Measurements from ENCODE around the gene POLR2L. TPM values are rescaled to one million over a fixed set of nuclear protein-coding genes. Genes with fewer than 3 reads are reported as not detected.

Gene POLR2L
- total and polyA plus RNA-seq, 2 of the 13 experiments (the other 11 are each of a cell fraction or from before 2014, with no cell fraction given), result 104 to 114 TPM

GRCh38 chr11:827146-827896 lies 15.0 kb downstream of the POLR2L start:
- Histone ChIP-seq H3K9ac (ENCODE audit: insufficient read depth, low read depth, low read length) (peak overlapping the region; percentile 74), H3K36me3 (replicated peaks in 1 of 2; ENCODE audit: control insufficient read depth in 1 of 2, insufficient read depth in 2 of 2, low read length in 2 of 2) (peaks cover 4 to 14% of the 10 kb centered on the region in 2 experiments; a peak in 3 of 5 replicates), H3K9me3 (ENCODE audit: low read length) (no peaks in the 10 kb centered on the region), H3K4me2 (ENCODE audit: low read depth, low read length) (peak overlapping the region; percentile 91), H3K4me1 (ENCODE audit: insufficient read depth, low read length) (peaks cover 68% of the 10 kb centered on the region), H2AFZ (ENCODE audit: low read length) (no peak overlapping the region), H3K79me2 (ENCODE audit: insufficient read depth, low read length) (no peaks in the 10 kb centered on the region), H3K27me3 (ENCODE audit: control insufficient read depth in 1 of 2, insufficient read depth in 2 of 2, low read length in 2 of 2) (no peaks in the 10 kb centered on the region), H4K20me1 (ENCODE audit: insufficient read depth, low read length) (no peaks in the 10 kb centered on the region), H3K4me3 (replicated peaks in 1 of 3; ENCODE audit: insufficient read depth in 1 of 3, low read depth in 2 of 3, low read length in 3 of 3) (peak overlapping the region; percentile 69 to 83 (median 80)), H3K27ac (ENCODE audit: extremely low read length, insufficient read depth, low read length) (peak overlapping the region; percentile 77)
- peak; percentile 47 for DNase-seq (ENCODE audit: low spot score)
- TSS peak; percentile 55 for BruUV-seq (replicated peaks)
- intact Hi-C loops (cut with micrococcal nuclease; ENCODE audit: unreplicated experiment) (no loop called here), in situ Hi-C loops (cut with HindIII; ENCODE audit: extremely low pct_ligation_motif_present, low pct_unique_long_range_greater_than_20kb) (no loop called here)
- ATAC-seq, result peak; percentile 51
- ChIA-PET POLR2A (interaction anchor here (1.8 to 16.1 kb wide), 4 partner anchors 8 to 28 kb away, joined by 4 to 264 read pairs (median 75); partner anchors contain the start of genes PNPLA2, POLR2L, RPLP2 and TSPAN4), CTCF (ENCODE audit: low intra/inter-chr PET ratio, low total read pairs) (no interaction called here)
- WGBS (ENCODE audit: low lambda C conversion rate), result under 1% methylated on average over 18 of the region's 66 CpGs
- no peak for FAIRE-seq
- TF ChIP-seq ZBTB46 (CRISPR knock-in tag; IDR thresholded peaks at IDR 0.05; ENCODE audit: borderline replicate concordance) (peak; percentile 69; the same call in 1 of the 2 replicates), CREBL2 (CRISPR knock-in tag; IDR thresholded peaks at IDR 0.05; ENCODE audit: borderline replicate concordance) (no peak), ZNF773 (CRISPR knock-in tag; IDR thresholded peaks at IDR 0.05; ENCODE audit: borderline replicate concordance) (peak; percentile 43; the same call in 1 of the 2 replicates), SMARCE1 (IDR thresholded peaks at IDR 0.05; ENCODE audit: borderline replicate concordance) (no peak), HHEX (CRISPR knock-in tag; IDR thresholded peaks at IDR 0.05) (no peak), HNRNPLL (IDR thresholded peaks at IDR 0.05; ENCODE audit: low read depth, low read length, poor library complexity, severe bottlenecking) (peak; percentile 83), ETV6 (CRISPR knock-in tag; conservative IDR thresholded peaks at IDR 0.05) (no peak), GATAD1 (CRISPR knock-in tag; IDR thresholded peaks at IDR 0.05) (peak; percentile 68; the same call in 1 of the 2 replicates), FOXO1 (CRISPR knock-in tag; IDR thresholded peaks at IDR 0.05) (peak; percentile 33; the same call in 1 of the 2 replicates), ZNF572 (CRISPR knock-in tag; IDR thresholded peaks at IDR 0.05) (0 out of 2 replicates have a peak, but pooled peaks have one; percentile 80)
- TF ChIP-seq, protein P1, sequence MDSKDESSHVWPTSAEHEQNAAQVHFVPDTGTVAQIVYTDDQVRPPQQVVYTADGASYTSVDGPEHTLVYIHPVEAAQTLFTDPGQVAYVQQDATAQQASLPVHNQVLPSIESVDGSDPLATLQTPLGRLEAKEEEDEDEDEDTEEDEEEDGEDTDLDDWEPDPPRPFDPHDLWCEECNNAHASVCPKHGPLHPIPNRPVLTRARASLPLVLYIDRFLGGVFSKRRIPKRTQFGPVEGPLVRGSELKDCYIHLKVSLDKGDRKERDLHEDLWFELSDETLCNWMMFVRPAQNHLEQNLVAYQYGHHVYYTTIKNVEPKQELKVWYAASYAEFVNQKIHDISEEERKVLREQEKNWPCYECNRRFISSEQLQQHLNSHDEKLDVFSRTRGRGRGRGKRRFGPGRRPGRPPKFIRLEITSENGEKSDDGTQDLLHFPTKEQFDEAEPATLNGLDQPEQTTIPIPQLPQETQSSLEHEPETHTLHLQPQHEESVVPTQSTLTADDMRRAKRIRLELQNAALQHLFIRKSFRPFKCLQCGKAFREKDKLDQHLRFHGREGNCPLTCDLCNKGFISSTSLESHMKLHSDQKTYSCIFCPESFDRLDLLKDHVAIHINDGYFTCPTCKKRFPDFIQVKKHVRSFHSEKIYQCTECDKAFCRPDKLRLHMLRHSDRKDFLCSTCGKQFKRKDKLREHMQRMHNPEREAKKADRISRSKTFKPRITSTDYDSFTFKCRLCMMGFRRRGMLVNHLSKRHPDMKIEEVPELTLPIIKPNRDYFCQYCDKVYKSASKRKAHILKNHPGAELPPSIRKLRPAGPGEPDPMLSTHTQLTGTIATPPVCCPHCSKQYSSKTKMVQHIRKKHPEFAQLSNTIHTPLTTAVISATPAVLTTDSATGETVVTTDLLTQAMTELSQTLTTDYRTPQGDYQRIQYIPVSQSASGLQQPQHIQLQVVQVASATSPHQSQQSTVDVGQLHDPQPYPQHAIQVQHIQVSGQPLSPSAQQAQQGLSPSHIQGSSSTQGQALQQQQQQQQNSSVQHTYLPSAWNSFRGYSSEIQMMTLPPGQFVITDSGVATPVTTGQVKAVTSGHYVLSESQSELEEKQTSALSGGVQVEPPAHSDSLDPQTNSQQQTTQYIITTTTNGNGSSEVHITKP (CRISPR knock-in tag; IDR thresholded peaks at IDR 0.05; ENCODE audit: low read depth), result peak; percentile 53; the same call in 1 of the 2 replicates
- TF ChIP-seq, protein P2, sequence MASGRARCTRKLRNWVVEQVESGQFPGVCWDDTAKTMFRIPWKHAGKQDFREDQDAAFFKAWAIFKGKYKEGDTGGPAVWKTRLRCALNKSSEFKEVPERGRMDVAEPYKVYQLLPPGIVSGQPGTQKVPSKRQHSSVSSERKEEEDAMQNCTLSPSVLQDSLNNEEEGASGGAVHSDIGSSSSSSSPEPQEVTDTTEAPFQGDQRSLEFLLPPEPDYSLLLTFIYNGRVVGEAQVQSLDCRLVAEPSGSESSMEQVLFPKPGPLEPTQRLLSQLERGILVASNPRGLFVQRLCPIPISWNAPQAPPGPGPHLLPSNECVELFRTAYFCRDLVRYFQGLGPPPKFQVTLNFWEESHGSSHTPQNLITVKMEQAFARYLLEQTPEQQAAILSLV (CRISPR knock-in tag; IDR thresholded peaks at IDR 0.05; ENCODE audit: borderline replicate concordance), result 0 out of 2 replicates have a peak, but pooled peaks have one; percentile 49
